A673 (cell line): ENCODE results near the gene ENTPD6. TPM values are rescaled to one million over a fixed set of nuclear protein-coding genes. Genes with fewer than 3 reads are reported as not detected.
"Not testable (repeated sequence)": the region's sequence is repeated elsewhere in the genome, so short reads cannot be mapped to it uniquely, and the experiment has no call there.

Experiments
- BruUV-seq: library from RNA; stranded (reverse); fragments of 400-500 nt; replicated peaks from 2 replicates; lab custom pipeline; 2021; lab: Mats Ljungman, UMichigan
- CTCF ChIA-PET: fragments of 300-600 bp; sonication (Branson Sonifier 250); formaldehyde crosslinking; loops from one replicate; lab custom pipeline; 2022; ENCODE audit warnings: antibody characterized with exemption; lab: Charles Lee
- POLR2A ChIA-PET: fragments of 300-600 bp; sonication (Branson Sonifier 250); formaldehyde crosslinking; loops from one replicate; lab custom pipeline; 2022; ENCODE audit warnings: antibody characterized with exemption; ENCODE audit not compliant: low non-redundant PET; lab: Charles Lee
- DNase-seq: peaks from one replicate; pipeline ENCODE4 v3.0.0-alpha.2; 2015; ENCODE audit warnings: low spot score
- H3K27ac ChIP-seq: fragments of 200-600 bp; sonication (generic); 2 replicates; pipeline ENCODE4 v1.5.1; 2016; ENCODE audit warnings: mixed run types, low read depth, mild to moderate bottlenecking, mixed read lengths, antibody characterized with exemption, low read length; ENCODE audit not compliant: poor library complexity, severe bottlenecking
- H3K27me3 ChIP-seq: fragments of 200-600 bp; sonication (generic); replicated peaks from 2 replicates; pipeline ENCODE4 v1.6.1; 2017; ENCODE audit warnings: mixed run types, low read depth, mild to moderate bottlenecking, mixed read lengths, antibody characterized with exemption, low read length; ENCODE audit not compliant: insufficient read depth, poor library complexity
- H3K36me3 ChIP-seq: fragments of 200-600 bp; sonication (generic); 2 replicates; pipeline ENCODE4 v1.6.1; 2016; ENCODE audit warnings: mixed run types, mild to moderate bottlenecking, mixed read lengths, antibody characterized with exemption, low read length; ENCODE audit not compliant: insufficient read depth, poor library complexity, severe bottlenecking
- H3K4me1 ChIP-seq: fragments of 200-600 bp; sonication (generic); 2 replicates; pipeline ENCODE4 v1.6.1; 2017; ENCODE audit warnings: mixed run types, mild to moderate bottlenecking, mixed read lengths, antibody characterized with exemption, low read length; ENCODE audit not compliant: insufficient read depth, poor library complexity, severe bottlenecking
- H3K4me3 ChIP-seq: fragments of 200-600 bp; sonication (generic); 2 replicates; pipeline ENCODE4 v1.5.1; 2016; ENCODE audit warnings: low read depth, mixed run types, mild to moderate bottlenecking, mixed read lengths, low read length; ENCODE audit not compliant: poor library complexity, severe bottlenecking
- H3K9me3 ChIP-seq: fragments of 200-600 bp; sonication (generic); 2 replicates; pipeline ENCODE4 v1.6.1; 2016; ENCODE audit warnings: mixed run types, low read depth, mild to moderate bottlenecking, mixed read lengths, antibody characterized with exemption, low read length; ENCODE audit not compliant: poor library complexity, severe bottlenecking
- CTCF ChIP-seq: fragments of 300-800, 200-600 bp; sonication (generic); conservative IDR thresholded peaks from 2 replicates; pipeline ENCODE4 v1.5.1; 2017; ENCODE audit warnings: low read depth, mild to moderate bottlenecking, antibody characterized with exemption, low read length, moderate library complexity, mixed read lengths
- EZH2 ChIP-seq: fragments of 200-600 bp; sonication (generic); IDR thresholded peaks from 2 replicates; pipeline ENCODE4 v1.6.1; 2017; ENCODE audit warnings: borderline replicate concordance, low read depth, mild to moderate bottlenecking, mixed read lengths, antibody characterized with exemption, low read length; ENCODE audit not compliant: poor library complexity, severe bottlenecking
- intact Hi-C: fragments of 100-400 bp; cut with micrococcal nuclease; formaldehyde crosslinking; loops from one replicate; pipeline ENCODE4 v1.10.0; 2022; ENCODE audit not compliant: unreplicated experiment
- total RNA-seq: library from RNA; stranded (reverse); gene quantifications from 2 replicates; pipeline ENCODE4 v1.2.3, GENCODE V29; 2021

ENTPD6 gene
- total RNA-seq, 1 experiment from 2014 or later, result 50.2 TPM

- intact Hi-C loops, result no loop called here
- H3K4me3 ChIP-seq, result no peak overlapping the region
- ChIA-PET CTCF (no interaction called here), POLR2A (no interaction called here)
- no peaks in the 10 kb centered on the region for H3K9me3 ChIP-seq
- no peak overlapping the region for H3K27ac ChIP-seq
- BruUV-seq, result no TSS peak
- no peaks in the 10 kb centered on the region for H3K36me3 ChIP-seq
- H3K4me1 ChIP-seq, result peaks cover 17% of the 10 kb centered on the region
- no peaks in the 10 kb centered on the region for H3K27me3 ChIP-seq
- TF ChIP-seq CTCF (no peak), EZH2 (no peak)
- DNase-seq, result no peak
These were observed 44.2 kb downstream of the ENTPD6 start for GRCh38 chr20:25239387-25240370.

GRCh38 chr20:25240851-25241658, 45.5 kb downstream of the ENTPD6 start:
- intact Hi-C loops, POLR2A ChIA-PET, H3K27me3 ChIP-seq, CTCF ChIA-PET, H3K4me3 ChIP-seq, H3K27ac ChIP-seq, BruUV-seq, H3K9me3 ChIP-seq, DNase-seq, H3K36me3 ChIP-seq: not testable (repeated sequence)
- H3K4me1 ChIP-seq, result peaks cover 17% of the 10 kb centered on the region

GRCh38 chr20:25241659-25241955, 46.1 kb downstream of the ENTPD6 start:
- H3K9me3 ChIP-seq, intact Hi-C loops, DNase-seq, H3K36me3 ChIP-seq, H3K4me3 ChIP-seq, BruUV-seq, H3K27ac ChIP-seq, H3K27me3 ChIP-seq, POLR2A ChIA-PET, CTCF ChIA-PET: not testable (repeated sequence)
- peaks cover 17% of the 10 kb centered on the region for H3K4me1 ChIP-seq

- no peak overlapping the region for H3K4me3 ChIP-seq
- DNase-seq, result no peak
- H3K36me3 ChIP-seq, result no peaks in the 10 kb centered on the region
- BruUV-seq, result no TSS peak
- no peak for TF ChIP-seq CTCF
- no peak for TF ChIP-seq EZH2
- no peaks in the 10 kb centered on the region for H3K9me3 ChIP-seq
- intact Hi-C loops, result no loop called here
- POLR2A ChIA-PET, result no interaction called here
- CTCF ChIA-PET, result no interaction called here
- H3K27ac ChIP-seq, result no peak overlapping the region
- peaks cover 17% of the 10 kb centered on the region for H3K4me1 ChIP-seq
- H3K27me3 ChIP-seq, result no peaks in the 10 kb centered on the region
These were observed 46.7 kb downstream of the ENTPD6 start for GRCh38 chr20:25242231-25242630.
